ELR (cell line): ENCODE measurements around the gene DPM1.

ENCODE experiments used
- DNase-seq: peaks from one replicate; pipeline ENCODE4 v3.0.0-alpha.2; 2015; ENCODE audit warnings: low read depth

Gene DPM1

GRCh38 chr20:50930139-50930975 is 28.0 kb downstream of the DPM1 start:
- peak; percentile 43 for DNase-seq

DNA sequence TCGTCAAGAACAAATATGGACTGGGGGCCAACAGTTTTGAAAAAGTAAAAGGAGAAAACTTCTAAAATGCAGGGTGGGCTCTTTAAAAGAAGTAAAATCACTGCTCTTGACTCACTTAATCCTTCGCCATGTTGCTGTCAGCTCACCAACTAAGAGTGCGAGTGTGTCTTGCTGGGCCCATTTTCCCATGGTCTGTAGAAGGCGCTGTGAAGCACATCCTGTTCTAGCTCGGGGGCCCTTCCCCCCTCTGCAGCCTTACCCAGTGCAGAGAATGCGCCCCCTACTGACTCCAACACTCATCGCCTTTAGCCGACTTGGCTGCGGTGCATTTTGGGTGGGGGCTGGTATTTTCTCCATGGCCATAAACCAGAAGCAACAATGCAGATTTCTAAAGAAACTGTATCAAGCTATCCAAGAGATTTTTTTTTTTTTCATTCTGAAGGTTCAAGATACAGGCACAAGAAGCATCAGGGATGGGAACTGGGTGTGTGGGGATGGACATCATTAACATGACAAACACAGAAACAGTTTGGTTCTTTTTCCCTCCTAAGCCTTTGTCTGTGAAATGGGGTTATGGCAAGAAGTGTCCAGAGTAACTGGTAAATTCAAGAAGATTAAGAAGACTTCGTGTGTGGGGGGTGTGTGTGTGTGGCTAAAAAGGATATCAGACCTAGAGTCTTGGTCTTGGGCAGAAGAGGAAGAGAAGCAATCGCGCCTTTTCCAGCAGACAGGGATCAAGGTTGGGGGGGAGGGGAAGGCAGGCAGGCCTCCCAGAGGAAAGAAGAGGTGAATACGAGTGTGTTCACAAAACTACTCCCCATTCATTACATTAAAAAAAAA is 28.8 kb downstream of the DPM1 start:
- peak; percentile 98 for DNase-seq

DNA sequence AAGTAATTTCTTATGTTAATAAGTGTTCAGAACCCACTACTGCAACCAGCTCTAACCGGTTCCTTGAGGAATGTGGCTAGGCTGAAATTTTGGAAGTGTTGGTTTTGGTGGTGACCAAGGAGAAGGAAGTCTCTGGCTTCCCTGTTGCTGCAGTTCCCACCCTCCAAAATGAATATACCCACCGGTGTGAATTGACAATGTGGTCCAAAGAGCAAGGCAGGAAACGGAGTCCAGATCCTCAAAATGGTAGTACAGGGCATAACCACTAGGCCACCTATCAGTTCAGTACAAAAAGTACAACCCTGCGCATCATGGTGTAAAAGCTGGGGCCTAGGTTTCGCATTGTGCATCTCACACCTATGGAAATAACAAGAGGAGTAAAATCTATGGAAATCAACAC is 29.9 kb downstream of the DPM1 start:
- DNase-seq = no peak

DNA sequence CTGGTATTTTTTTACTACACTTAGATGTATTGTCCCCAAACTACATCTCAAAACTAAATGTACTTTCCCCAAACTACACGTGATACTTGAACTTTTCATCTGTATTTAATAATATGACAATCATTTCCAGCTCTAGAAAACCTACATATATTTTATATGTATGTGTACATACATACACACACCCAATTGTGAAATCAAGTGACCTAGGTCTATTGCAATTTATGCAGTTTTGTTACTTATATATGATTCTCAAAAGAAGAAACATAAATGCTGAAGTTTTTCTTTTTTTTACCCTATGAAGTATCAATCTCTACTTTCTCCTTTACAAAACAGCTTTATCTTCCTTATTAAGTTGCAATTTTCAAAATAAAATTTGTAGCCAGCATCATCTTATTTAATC is 31.8 kb downstream of the DPM1 start:
- no peak for DNase-seq

DNA sequence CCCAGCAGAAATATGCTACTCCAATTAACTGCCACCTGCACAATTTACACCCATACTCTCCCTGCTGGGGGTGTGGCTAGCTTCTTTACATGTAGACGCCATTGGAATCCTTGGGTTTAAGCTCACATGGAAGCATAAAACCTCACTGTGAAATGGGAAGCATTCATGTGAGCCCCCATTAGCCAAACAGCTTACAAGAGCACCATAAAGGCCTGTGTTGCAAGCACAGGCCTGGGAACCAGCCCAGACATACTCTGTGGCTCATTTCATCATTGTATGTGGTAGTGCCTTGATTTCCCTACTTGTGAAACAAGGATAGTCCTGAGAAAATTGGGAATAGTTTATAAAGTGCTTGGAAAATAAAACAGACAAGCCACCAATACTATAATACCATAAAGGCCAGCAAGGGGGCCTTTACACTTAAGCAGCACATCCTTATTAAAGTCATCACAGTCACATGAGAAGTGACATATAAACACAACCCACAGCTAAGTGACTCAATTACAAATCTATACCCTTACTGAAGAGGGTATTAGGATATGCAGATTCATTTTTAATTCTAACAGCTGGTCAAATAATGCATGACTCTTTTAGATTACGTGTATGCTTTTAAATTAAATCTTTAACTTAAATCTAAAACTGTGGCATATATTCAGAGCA is 33.9 kb downstream of the DPM1 start:
- no peak for DNase-seq

DNA sequence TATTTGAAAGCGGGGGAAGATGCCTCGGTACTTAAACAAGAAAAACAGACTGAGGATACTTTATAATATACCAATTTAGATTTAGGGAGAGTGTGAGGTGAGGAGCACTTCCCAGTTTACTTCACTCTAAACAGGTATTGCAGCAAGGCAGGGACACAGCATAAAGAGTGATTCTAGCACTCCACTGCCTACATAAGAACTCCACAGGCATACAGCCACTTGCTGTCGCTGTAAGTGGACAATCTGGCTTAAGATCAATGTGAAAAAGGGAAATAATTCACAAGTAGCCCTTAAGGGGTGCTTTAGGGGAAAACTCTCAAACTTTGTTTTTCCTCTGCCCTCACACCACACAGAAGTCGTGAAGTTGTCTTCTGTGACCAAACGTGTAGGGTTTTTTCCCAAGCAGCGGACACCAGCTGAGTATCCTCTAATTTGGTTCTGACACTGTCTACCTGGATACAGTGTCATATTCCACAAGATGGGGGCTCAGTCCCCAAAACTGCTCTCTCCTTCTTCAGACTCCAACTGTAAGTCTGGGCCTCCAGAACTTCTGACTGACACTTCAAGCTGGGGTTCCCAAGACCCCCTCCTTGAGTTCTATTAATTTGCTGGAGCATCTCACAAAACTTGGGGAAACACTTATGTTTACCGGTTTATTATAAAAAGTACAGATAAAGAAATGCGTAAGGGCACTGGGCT is 36.4 kb downstream of the DPM1 start:
- DNase-seq = no peak

GRCh38 chr20:50920997-50921396 is 37.3 kb downstream of the DPM1 start:
- DNase-seq = peak; percentile 39

DNA sequence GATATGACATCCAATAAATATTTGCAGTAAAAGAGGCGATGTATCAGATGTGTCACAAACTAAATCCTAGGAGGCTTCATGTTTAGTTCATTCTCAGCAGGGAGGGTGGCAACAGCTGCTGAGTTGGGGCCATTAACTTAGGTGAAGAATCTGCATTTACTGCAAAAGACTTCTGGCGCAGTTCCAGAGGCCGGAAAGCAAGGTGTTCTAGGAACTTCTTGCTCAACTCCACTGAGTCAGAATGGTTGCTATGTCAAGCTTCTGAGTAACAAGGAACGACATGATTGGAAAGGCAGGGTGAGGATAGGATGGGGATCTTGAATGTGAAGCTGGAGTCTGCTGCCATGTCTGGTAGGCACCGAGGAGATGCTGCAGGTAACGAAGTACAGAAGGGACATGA is 38.8 kb downstream of the DPM1 start:
- DNase-seq = peak; percentile 83

- peak; percentile 19 for DNase-seq
Observed at GRCh38 chr20:50918403-50918802, 39.9 kb downstream of the DPM1 start.

- no peak for DNase-seq
Observed at GRCh38 chr20:50916934-50917333, 41.4 kb downstream of the DPM1 start.

GRCh38 chr20:50916257-50916656 is 42.1 kb downstream of the DPM1 start:
- peak; percentile 82 for DNase-seq

DNA sequence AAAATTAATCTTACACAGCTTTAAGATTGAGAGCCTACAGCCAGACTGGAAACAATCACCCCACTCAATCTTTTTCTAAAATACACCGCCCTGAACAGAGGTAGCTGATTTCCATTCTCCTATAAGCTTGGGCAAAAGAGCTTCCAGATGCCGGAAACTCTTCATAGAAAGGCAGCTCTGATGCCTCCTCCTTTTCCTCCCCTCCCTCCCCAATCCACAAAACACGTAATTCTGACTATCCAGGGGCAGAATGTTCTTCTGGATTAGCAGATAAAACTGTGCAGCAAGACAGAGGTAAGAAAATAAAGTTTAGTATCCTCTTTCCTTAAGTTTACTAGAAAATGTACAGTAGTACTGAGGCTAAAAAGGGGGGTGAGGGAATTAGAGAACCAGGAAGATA is 42.9 kb downstream of the DPM1 start:
- peak; percentile 83 for DNase-seq

DNA sequence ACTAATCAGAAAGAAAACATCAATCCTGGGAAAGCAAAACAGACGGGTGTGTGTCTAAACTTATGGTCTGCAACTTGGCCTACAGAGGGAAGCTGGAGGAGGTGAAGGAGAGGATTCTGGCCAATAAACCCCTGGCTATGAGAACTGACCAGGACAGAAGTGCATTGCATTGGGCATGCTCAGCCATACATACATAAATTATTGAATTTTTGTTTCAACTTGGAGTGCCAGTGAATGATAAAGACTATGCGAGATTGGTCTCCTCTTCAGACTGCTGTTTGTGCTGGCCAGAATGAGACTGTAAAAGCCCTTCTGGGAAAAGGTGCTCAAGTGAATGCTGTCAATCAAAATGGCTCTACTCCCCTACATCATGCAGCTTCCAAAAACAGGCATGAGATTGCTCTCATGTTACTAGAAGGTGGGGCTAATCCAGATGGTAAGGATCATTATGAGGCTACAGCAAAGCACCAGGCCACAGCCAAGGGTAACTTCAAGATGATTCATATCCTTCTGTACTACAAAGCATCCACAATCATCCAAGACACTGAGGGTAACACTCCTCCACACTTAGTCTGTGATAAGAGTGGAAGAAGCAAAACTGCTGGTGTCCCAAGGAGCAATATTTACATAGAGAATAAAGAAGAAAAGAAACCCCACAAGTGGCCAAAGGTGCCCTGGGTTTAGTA is 44.5 kb downstream of the DPM1 start:
- peak; percentile 92 for DNase-seq

DNA sequence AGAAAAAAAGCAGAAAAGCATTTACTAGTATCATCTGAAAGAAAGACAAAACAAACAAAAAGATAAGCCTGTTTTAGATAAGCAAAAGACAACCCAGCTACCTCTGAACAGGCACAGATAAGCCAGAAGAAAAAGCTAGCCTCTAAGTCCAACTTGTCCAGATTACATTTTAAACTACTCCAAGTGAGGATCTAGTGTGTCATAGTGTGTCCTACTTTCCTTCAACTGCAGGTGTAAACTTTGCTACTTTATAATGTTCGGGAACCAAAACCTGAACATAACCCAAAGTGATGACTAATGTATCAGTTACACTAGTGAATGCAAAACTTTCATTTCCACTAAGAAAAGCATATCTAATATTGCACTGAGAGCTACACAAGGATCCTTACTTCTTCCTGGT is 46.6 kb downstream of the DPM1 start:
- DNase-seq = no peak

GRCh38 chr20:50911030-50911429 is 47.3 kb downstream of the DPM1 start:
- peak; percentile 41 for DNase-seq

GRCh38 chr20:50909413-50909812 is 48.9 kb downstream of the DPM1 start:
- no peak for DNase-seq

DNA sequence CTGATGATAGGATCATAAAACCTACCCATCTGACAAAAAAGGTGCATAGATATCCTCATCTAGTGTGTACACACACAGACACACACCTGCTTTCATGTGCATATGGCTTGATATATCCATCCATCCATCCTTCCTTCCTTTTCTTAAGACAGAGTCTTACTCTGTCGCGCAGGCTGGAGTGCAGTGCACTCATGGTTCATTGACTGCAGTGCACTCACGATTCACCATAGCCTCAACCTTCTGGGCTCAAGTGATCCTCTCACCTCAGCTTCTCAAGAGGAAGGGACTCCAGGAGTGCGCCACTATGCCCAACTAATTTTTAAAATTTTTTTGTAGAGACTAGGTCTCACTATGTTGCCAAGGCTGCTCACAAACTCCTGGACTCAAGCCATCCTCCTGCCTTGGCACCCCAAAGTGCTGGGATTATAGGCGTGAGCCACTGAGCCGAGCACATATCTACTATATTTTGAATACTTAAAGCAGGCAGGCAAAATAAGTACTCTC is 54.2 kb downstream of the DPM1 start:
- no peak for DNase-seq

DNA sequence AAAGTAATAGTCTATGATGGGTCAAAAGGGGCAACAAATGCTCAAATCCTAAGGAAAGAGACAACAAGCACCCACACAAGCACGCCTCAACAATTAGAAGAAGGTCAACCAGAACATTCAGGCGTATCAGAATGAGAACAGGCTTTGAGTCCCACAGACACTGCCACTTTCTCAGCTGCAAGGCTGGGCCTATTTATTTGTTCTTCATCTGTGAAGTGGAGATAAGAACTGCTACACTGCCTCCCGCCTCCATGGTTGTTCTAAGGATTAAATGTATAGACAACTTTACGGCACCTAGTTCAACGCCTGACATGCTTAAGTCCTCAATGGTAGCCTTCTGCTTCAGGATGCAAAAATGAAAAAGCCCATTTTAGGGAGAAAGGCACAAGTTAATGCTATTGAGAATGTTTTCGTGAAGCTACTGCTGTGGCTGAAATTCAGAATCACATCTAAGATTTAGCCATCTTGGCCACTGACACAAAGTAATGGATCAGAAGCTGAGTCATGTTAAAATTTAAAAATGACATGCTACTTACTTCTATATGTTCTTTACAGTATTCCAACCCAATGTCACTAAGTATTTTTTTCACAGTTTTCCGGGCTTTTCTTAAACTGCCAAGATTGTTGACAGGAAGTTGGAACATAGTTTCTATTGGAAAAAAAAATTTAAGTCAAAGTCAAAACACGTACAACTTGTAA is 54.8 kb downstream of the DPM1 start:
- no peak for DNase-seq

GRCh38 chr20:50901301-50901700 is 57.0 kb downstream of the DPM1 start:
- no peak for DNase-seq

- no peak for DNase-seq
Observed at GRCh38 chr20:50900261-50900660, 58.1 kb downstream of the DPM1 start.

DNA sequence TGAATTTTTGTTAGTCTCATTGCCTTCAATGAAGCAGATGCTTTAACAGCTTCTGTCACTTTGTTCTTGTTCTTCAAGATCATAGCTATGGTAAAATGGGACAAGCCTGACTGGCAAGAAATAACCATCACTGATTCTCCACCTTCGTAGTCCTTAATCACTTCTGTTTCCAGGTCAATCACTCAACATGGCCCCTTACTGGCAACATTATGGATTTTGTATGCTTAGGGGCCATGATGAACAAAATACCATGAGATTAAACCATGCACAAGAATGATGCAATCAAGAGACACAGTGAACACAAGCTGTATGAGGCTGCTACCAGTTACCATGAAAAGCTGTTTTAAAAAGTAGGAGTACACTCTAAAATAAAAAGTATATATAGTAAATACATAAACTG is 59.9 kb downstream of the DPM1 start:
- no peak for DNase-seq
